Fibroblast of pulmonary artery (primary cell): ENCODE measurements around the gene KCNN4.
"Not testable (repeated sequence)": the region's sequence is repeated elsewhere in the genome, so short reads cannot be mapped to it uniquely, and the experiment has no call there.

ENCODE experiments used
- DNase-seq: peaks from one replicate; pipeline ENCODE4 v3.0.0-alpha.2; 2010; ENCODE audit warnings: low read depth
- H3K4me3 ChIP-seq: replicated peaks from 2 replicates; pipeline ENCODE4 v1.5.1; 2011; ENCODE audit warnings: low read depth, mild to moderate bottlenecking, control low read depth, low read length, moderate library complexity
- TF ChIP-seq, protein P1 (sequence below): IDR thresholded peaks from 2 replicates; pipeline ENCODE4 v1.5.1; 2011; ENCODE audit warnings: mild to moderate bottlenecking, control low read depth, low read length, inconsistent platforms; ENCODE audit errors: missing control alignments

KCNN4 gene

DNA sequence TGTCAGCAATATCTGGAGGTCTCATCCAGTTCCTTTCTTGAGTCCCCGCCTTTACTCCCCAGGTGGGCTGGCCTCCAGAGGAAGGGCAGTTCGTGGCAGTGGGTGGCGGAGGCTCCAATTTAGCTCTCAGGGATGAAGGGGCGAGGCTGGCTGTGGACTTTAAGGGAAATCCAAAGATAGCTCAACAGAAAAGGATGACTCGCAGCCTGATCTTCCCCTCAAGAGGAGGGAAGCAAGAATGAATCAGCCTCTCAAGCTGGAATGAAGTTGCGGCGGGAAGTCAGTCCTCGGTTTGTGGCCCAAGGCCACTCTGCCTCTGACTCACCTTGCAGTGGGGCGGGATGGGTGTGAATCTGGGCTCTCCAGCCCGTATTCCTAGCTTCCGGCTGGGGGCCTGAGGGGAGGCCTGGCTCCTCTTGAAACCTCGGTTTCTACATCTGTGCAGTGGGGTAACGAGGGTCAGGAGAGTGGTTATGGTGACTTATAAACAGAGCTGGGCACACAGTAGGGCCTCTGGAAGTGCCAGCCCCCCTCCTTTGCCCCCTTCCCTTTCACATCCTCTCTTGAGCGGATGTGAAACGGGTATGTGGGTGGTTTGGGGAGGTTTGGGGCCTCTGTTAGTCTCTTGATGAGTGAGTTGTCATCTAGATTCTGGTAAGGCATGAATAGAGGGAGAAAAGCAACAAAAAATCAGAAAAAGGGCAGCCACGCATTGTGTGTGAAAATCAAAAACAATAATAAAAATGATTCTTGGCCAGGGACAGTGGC, 15.5 kb downstream of the KCNN4 start:
- no peak overlapping the region for H3K4me3 ChIP-seq
- TF ChIP-seq, protein P1, sequence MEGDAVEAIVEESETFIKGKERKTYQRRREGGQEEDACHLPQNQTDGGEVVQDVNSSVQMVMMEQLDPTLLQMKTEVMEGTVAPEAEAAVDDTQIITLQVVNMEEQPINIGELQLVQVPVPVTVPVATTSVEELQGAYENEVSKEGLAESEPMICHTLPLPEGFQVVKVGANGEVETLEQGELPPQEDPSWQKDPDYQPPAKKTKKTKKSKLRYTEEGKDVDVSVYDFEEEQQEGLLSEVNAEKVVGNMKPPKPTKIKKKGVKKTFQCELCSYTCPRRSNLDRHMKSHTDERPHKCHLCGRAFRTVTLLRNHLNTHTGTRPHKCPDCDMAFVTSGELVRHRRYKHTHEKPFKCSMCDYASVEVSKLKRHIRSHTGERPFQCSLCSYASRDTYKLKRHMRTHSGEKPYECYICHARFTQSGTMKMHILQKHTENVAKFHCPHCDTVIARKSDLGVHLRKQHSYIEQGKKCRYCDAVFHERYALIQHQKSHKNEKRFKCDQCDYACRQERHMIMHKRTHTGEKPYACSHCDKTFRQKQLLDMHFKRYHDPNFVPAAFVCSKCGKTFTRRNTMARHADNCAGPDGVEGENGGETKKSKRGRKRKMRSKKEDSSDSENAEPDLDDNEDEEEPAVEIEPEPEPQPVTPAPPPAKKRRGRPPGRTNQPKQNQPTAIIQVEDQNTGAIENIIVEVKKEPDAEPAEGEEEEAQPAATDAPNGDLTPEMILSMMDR: no peak
- DNase-seq: peak; percentile 89

DNA sequence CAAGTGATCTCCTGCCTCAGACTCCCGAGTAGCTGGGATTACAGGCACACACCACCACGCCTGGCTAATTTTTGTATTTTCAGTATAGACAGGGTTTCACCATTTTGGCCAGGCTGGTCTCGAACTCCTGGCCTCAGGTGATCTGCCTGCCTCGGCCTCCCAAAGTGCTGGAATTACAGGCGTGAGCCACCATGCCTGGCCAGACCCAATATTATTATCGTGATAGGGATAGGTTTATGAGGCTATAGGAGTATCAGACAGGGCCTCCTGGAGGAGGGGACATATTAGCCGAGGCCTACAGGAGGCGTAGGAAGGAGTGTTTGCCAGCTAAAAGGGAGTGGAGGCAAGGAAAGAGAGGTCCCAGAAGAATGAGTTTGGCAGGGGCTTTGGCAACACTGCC, 16.1 kb downstream of the KCNN4 start:
- not testable (repeated sequence) for H3K4me3 ChIP-seq, DNase-seq
- TF ChIP-seq, protein P1: peak; percentile 1

DNA sequence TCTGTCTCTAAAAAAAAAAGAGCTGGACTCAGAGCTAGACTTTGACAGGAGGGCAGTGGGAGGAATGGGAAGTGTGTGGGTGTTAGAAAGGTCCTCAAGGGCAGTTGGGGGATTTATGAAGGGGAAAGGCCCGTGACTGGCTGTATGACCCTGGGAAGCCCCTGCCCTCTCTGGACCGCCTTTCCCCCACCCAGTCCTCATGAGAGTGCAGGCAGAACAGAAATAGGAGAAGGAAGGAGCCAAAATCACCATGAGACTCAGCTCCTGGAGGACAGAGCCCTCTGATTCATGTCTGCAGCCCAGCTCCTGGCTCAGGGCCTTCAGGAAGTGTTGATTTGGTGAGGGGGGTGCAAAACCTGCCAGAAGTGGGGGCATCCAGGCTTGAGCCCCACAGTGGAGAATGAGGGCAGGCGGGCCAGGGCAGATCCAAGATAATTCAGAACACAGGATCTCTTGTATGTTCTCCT, 17.3 kb downstream of the KCNN4 start:
- TF ChIP-seq, protein P1: no peak
- no peak overlapping the region for H3K4me3 ChIP-seq
- DNase-seq: no peak

DNA sequence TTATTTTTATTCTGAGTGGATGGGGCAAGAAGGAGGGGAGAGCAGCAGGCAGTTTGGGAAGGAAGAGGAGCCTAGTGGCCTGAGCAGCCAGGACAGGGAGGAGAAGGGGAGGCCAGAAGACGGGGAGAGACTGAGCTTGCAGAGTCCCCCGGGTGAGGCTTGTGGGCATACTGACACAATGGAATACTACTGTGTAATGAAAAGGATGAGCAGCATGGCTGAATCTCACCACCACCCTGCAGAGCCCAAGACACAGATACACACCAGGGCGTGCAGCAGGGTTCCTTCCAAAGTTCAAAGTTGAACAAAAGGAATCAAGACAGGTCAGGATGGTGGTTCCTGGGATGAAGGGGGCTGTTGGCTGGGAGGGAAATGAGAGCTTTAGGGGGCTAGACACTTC, 18.0 kb downstream of the KCNN4 start:
- TF ChIP-seq, protein P1: no peak
- H3K4me3 ChIP-seq: no peak overlapping the region
- DNase-seq: no peak

DNA sequence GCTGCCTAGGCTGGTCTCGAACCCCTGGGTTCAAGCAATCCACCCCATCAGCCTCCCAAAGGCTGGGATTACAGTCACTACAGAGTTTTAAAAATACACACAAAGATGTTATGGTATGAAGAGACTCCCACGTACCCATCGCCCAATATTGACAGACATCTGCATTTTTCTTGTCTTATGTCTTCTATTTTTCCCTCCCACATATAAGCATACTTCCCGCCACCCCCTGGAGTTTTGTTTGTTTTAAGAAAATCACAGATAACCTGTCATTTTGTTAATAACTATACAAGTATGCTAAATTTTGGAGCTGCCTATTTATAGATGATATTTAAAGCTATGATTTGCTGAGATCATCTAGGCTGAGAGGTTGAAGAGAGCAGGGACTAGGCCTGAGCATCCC, 19.8 kb downstream of the KCNN4 start:
- TF ChIP-seq, protein P1: no peak
- no peak overlapping the region for H3K4me3 ChIP-seq
- no peak for DNase-seq

DNA sequence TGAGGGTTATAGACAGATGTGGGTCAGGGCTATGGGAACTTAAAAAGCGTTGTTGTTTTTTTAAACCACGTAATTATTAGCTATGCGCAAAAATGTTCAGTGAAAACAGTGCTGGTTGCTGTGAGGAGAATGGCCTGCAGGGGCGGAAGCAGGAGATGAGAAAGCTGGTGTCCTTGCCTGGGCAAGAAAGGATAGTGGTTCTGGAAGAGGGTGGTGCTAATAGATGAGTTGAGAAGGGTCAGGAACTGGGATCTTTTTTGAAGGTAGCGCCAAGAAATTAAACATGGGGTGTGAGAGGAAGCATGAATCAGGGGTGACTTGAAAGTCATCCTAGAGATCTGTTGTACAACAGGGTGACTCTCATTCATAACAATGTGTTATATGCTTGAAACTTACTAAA, 21.3 kb downstream of the KCNN4 start:
- TF ChIP-seq, protein P1: peak; percentile 54
- H3K4me3 ChIP-seq: no peak overlapping the region
- DNase-seq: no peak
